Measurements from ENCODE around the gene RALGAPB. TPM values are rescaled to one million over a fixed set of nuclear protein-coding genes. Genes with fewer than 3 reads are reported as not detected.

The RALGAPB gene
- total and polyA plus RNA-seq, 2 of the 13 experiments (the other 11 are each of a cell fraction or from before 2014, with no cell fraction given) = 17.6 to 30.6 TPM

GRCh38 chr20:38608188-38608587, 135.5 kb downstream of the RALGAPB start:
- Histone ChIP-seq H3K9me3 (ENCODE audit: low read length) (no peaks in the 10 kb centered on the region), H3K4me2 (ENCODE audit: low read depth, low read length) (no peak overlapping the region), H4K20me1 (ENCODE audit: insufficient read depth, low read length) (no peaks in the 10 kb centered on the region), H3K9ac (ENCODE audit: insufficient read depth, low read depth, low read length) (no peak overlapping the region), H3K79me2 (ENCODE audit: insufficient read depth, low read length) (no peaks in the 10 kb centered on the region), H3K4me3 (replicated peaks in 1 of 3; ENCODE audit: insufficient read depth in 1 of 3, low read depth in 2 of 3, low read length in 3 of 3) (no peak overlapping the region), H3K27me3 (ENCODE audit: control insufficient read depth in 1 of 2, insufficient read depth in 2 of 2, low read length in 2 of 2) (peaks cover 2 to 19% of the 10 kb centered on the region in 2 experiments; a peak in 3 of 5 replicates), H2AFZ (ENCODE audit: low read length) (no peak overlapping the region), H3K4me1 (ENCODE audit: insufficient read depth, low read length) (peaks cover 42% of the 10 kb centered on the region), H3K27ac (ENCODE audit: extremely low read length, insufficient read depth, low read length) (no peak overlapping the region), H3K36me3 (replicated peaks in 1 of 2; ENCODE audit: control insufficient read depth in 1 of 2, insufficient read depth in 2 of 2, low read length in 2 of 2) (no peaks in the 10 kb centered on the region)
- ChIA-PET CTCF (ENCODE audit: low intra/inter-chr PET ratio, low total read pairs) (no interaction called here), POLR2A (no interaction called here)
- in situ Hi-C loops (cut with HindIII; ENCODE audit: extremely low pct_ligation_motif_present, low pct_unique_long_range_greater_than_20kb) (no loop called here), intact Hi-C loops (cut with micrococcal nuclease; ENCODE audit: unreplicated experiment) (no loop called here)
- TF ChIP-seq EP300 (IDR thresholded peaks at IDR 0.05; ENCODE audit: low read depth in 2 of 2, low read length in 2 of 2) (no peak), EP300 (CRISPR knock-in tag; IDR thresholded peaks at IDR 0.05; ENCODE audit: borderline replicate concordance) (no peak), SIN3B (IDR thresholded peaks at IDR 0.05; ENCODE audit: low read length) (no peak), SMAD9 (CRISPR knock-in tag; IDR thresholded peaks at IDR 0.05) (no peak), SP1 (IDR thresholded peaks at IDR 0.05) (no peak), SP1 (CRISPR knock-in tag; IDR thresholded peaks at IDR 0.05) (no peak), YEATS4 (CRISPR knock-in tag; IDR thresholded peaks at IDR 0.05; ENCODE audit: borderline replicate concordance) (no peak), SMARCE1 (IDR thresholded peaks at IDR 0.05; ENCODE audit: borderline replicate concordance) (no peak), ZNF124 (CRISPR knock-in tag; IDR thresholded peaks at IDR 0.05) (no peak), ZNF224 (CRISPR knock-in tag; IDR thresholded peaks at IDR 0.05) (no peak), THAP9 (CRISPR knock-in tag; IDR thresholded peaks at IDR 0.05; ENCODE audit: borderline replicate concordance) (no peak), ZNF512B (CRISPR knock-in tag; IDR thresholded peaks at IDR 0.05; ENCODE audit: borderline replicate concordance) (no peak), ZNF142 (CRISPR knock-in tag; IDR thresholded peaks at IDR 0.05) (no peak)
- ATAC-seq (no peak), DNase-seq (ENCODE audit: low spot score) (no peak), FAIRE-seq (no peak)
- WGBS (ENCODE audit: low lambda C conversion rate) = 72% methylated on average over 4 of the region's 4 CpGs
- BruUV-seq (replicated peaks) = no TSS peak
